AG09309 (cell line): ENCODE results near the gene SLC44A5.
"Not testable (repeated sequence)": the region's sequence is repeated elsewhere in the genome, so short reads cannot be mapped to it uniquely, and the experiment has no call there.

Source experiments
- DNase-seq: peaks from one replicate; pipeline ENCODE4 v3.0.0-alpha.2; 2010; ENCODE audit warnings: low read depth
- H3K4me3 ChIP-seq: 2 replicates; pipeline ENCODE4 v1.5.1; 2011; ENCODE audit warnings: mild to moderate bottlenecking, low read depth, low read length, moderate library complexity; ENCODE audit not compliant: control insufficient read depth
- CTCF ChIP-seq: IDR thresholded peaks from 2 replicates; pipeline ENCODE4 v1.5.1; 2011; ENCODE audit warnings: mild to moderate bottlenecking, low read depth, low read length, inconsistent platforms; ENCODE audit not compliant: insufficient read depth, control insufficient read depth; ENCODE audit errors: missing control alignments

The SLC44A5 gene

GRCh38 chr1:75423616-75424015 lies 187.3 kb downstream of the SLC44A5 start:
- DNase-seq, result no peak
- H3K4me3 ChIP-seq, result no peak overlapping the region
- TF ChIP-seq CTCF, result no peak

- no peak overlapping the region for H3K4me3 ChIP-seq
- TF ChIP-seq CTCF, result no peak
- DNase-seq, result no peak
Observed at GRCh38 chr1:75423136-75423535, 187.8 kb downstream of the SLC44A5 start.

- no peak for DNase-seq
- no peak overlapping the region for H3K4me3 ChIP-seq
- TF ChIP-seq CTCF, result no peak
Observed at GRCh38 chr1:75421371-75421770, 189.5 kb downstream of the SLC44A5 start.

- no peak overlapping the region for H3K4me3 ChIP-seq
- DNase-seq, result no peak
- TF ChIP-seq CTCF, result no peak
Observed at GRCh38 chr1:75415187-75415586, 195.7 kb downstream of the SLC44A5 start.

GRCh38 chr1:75412616-75413015 lies 198.3 kb downstream of the SLC44A5 start:
- TF ChIP-seq CTCF, result no peak
- DNase-seq, result no peak
- H3K4me3 ChIP-seq, result no peak overlapping the region

GRCh38 chr1:75404681-75405080 lies 206.2 kb downstream of the SLC44A5 start:
- not testable (repeated sequence) for DNase-seq, H3K4me3 ChIP-seq

- not testable (repeated sequence) for H3K4me3 ChIP-seq, DNase-seq
Observed at GRCh38 chr1:75403147-75403646, 207.7 kb downstream of the SLC44A5 start.

GRCh38 chr1:75400716-75401115 lies 210.2 kb downstream of the SLC44A5 start:
- no peak overlapping the region for H3K4me3 ChIP-seq
- no peak for TF ChIP-seq CTCF
- no peak for DNase-seq
